OCI-LY7 (cell line): ENCODE data around the gene SMCR8.

Source experiments
- CTCF ChIP-seq: fragments of 200-600 bp; sonication (generic); conservative IDR thresholded peaks from 2 replicates; pipeline ENCODE4 v1.5.1; 2014; ENCODE audit warnings: mild to moderate bottlenecking, antibody characterized with exemption, low read length, moderate library complexity, mixed read lengths
- EZH2phosphoT487 ChIP-seq: fragments of 200-600 bp; sonication (generic); IDR thresholded peaks from 2 replicates; pipeline ENCODE4 v1.6.1; 2018; ENCODE audit warnings: low read depth, borderline replicate concordance, mild to moderate bottlenecking, mixed run types, antibody characterized with exemption, low read length, moderate library complexity, mixed read lengths

DNA sequence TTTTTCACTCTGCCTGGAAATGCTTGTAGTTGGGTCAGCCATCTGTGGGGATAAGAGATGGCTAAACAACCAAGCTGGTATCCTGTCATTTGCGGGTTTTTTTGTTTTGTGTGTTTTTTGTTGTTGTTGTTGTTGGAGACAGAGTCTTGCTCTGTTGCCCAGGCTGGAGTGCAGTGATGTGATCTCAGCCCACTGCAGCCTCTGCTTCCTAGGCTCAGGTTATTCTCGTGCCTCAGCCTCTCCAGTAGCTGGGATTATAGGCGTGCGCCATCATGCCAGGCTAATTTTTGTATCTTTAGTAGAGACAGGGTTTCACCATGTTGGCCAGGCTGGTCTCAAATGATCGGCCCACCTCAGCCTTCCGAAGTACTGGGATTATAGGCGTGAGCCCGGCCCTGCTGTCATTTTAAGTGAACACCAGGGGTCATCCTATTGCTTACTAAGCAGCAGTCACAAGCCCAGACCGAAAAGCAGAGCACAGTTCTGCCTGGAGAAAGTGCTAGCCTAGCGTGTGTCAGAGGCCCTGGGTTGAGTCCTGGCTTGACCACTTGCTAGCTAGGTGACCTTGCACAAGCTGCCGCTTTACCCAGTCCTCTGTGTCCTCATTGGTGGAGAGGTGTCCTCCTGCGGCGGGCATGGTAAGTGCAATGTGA, 4.6 kb downstream of the SMCR8 start:
- peak; percentile 74 for TF ChIP-seq CTCF
- TF ChIP-seq EZH2phosphoT487: no peak
